ENCODE data around the gene PRG2. TPM values are rescaled to one million over a fixed set of nuclear protein-coding genes. Genes with fewer than 3 reads are reported as not detected.

PRG2 gene
- total RNA-seq, 1 donor: not detected

DNA sequence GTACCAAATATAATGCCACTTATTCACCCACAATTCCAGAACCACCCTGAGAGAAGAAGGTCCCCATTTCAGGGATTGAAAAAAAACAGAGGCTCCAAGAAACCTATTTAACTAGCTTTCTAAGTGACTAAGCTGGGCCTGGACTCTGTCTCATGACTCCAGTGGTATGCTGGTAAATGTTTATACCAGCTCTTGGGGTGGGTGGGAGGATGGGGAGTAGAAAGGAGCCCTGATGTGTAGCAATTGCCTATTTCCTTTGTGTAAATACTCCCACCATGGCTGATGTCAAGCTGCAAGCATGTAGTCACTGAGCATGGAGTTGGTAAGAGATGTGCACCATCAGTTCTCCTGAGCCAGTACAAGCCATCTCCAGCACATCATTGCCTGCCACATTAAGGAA lies 12.3 kb downstream of the PRG2 start:
- DNase-seq (ENCODE audit: low read depth): no peak
- H3K4me3 ChIP-seq (ENCODE audit: low read depth, low read length): no peak overlapping the region
- TF ChIP-seq, protein P1, sequence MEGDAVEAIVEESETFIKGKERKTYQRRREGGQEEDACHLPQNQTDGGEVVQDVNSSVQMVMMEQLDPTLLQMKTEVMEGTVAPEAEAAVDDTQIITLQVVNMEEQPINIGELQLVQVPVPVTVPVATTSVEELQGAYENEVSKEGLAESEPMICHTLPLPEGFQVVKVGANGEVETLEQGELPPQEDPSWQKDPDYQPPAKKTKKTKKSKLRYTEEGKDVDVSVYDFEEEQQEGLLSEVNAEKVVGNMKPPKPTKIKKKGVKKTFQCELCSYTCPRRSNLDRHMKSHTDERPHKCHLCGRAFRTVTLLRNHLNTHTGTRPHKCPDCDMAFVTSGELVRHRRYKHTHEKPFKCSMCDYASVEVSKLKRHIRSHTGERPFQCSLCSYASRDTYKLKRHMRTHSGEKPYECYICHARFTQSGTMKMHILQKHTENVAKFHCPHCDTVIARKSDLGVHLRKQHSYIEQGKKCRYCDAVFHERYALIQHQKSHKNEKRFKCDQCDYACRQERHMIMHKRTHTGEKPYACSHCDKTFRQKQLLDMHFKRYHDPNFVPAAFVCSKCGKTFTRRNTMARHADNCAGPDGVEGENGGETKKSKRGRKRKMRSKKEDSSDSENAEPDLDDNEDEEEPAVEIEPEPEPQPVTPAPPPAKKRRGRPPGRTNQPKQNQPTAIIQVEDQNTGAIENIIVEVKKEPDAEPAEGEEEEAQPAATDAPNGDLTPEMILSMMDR (IDR thresholded peaks at IDR 0.05; ENCODE audit: insufficient read depth, low read length): no peak

DNA sequence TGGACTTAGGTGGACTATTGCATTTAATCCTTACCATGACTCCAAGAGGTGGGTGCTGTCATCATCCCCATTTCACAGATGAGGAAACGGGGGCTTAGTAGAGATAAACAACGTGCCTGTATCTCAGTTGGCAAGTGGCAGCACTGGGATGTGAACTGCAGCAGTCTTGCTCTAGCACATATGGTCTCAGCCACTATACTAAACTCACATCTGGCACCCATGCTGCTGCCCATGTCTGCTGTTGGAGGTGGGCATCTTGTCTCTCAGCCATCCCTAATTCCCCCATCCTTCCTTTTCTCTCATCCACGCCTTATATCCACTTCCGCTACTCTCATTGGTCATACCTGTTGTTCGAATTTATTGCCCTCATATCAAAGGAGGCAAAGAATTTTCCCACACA lies 13.3 kb downstream of the PRG2 start:
- H3K4me3 ChIP-seq (ENCODE audit: low read depth, low read length): no peak overlapping the region
- TF ChIP-seq, protein P1 (IDR thresholded peaks at IDR 0.05; ENCODE audit: insufficient read depth, low read length): no peak
- DNase-seq (ENCODE audit: low read depth): no peak

DNA sequence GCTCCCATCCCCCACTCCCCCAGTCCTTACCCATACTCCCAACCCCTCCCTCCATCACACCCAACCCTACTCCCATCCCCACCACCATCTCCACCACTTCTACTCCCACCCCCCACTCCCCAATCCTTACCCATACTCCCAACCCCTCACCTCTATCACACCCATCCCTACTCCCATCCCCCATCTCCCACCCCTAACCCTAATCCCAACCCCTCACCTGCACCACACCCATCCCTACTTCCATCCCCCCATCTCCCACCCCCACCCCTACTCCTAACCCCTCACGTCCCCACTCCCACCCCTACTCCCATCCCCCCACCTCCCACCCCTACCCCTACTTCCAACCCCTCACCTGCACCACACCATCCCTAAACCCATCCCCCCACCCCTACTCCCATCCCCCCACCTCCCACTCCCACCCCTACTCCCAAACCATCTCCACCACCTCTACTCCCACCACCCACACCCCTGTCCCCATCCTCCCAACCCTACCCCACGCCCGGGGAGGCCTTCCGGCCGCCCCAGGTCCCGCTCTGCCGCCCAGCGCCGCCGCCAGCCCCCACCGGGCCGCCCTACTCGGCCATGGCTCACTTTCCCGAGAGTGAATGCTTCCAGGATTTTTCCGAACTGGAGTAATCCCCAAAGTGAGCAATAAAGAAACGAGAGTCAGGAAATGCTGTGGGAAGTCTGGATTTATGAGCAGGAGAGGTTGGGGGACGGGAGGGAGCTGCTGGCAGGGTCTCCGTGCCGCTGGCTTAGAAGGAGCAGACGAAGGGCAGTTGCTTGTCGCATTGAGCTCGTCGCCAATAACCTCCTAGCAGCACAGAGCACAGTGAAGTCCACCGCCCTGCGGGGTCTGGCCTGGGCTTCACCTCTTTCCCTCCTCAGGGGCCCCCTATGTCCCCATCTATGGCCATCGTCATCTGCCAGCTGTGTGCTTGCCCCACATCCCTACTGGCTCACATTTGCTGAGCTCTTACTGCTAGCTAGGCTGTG lies 14.1 kb downstream of the PRG2 start:
- DNase-seq (ENCODE audit: low read depth): no peak
- TF ChIP-seq, protein P1 (IDR thresholded peaks at IDR 0.05; ENCODE audit: insufficient read depth, low read length): no peak

DNA sequence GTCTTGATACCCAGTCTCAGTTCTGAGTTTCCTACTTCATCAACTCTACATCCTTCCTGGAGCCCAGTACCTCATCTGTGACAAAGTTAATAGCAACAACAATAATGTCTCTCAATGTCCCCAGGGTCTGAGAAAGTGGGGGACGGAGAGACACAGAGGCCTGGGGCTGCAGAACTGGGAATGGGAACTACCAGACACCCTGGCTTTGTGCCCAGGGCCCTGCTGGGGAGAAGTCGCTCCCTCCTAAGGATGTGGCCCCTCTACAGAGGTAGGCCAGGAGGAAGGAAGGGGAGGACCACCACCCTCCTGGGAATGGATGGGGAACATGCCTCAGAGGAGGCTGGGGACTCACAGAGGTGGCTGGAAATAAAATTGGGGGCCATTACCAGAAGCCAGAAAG lies 15.0 kb downstream of the PRG2 start:
- DNase-seq (ENCODE audit: low read depth): no peak
- H3K4me3 ChIP-seq (ENCODE audit: low read depth, low read length): no peak overlapping the region
- TF ChIP-seq, protein P1 (IDR thresholded peaks at IDR 0.05; ENCODE audit: insufficient read depth, low read length): no peak

More for the DNA sequence above, 14.1 kb downstream of the PRG2 start:
- no peak overlapping the region for H3K4me3 ChIP-seq (ENCODE audit: low read depth, low read length)

DNA sequence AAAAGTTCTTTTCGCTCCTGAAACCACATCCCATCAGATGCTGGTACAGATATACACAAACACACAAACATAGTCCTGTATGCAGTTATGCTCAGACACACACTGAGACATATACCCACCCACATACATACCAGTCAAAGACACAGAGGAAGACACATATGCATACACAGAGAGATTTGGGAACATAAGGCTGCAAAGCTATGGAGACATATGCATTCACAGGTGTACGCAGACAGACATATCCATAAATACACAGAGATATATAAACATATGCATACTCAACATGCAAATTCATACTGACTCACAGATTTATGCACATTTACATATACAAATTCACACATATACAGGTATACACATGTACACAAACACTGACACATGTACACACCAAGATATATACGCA lies 15.5 kb downstream of the PRG2 start:
- no peak for DNase-seq (ENCODE audit: low read depth)
- H3K4me3 ChIP-seq (ENCODE audit: low read depth, low read length): no peak overlapping the region
- TF ChIP-seq, protein P1 (IDR thresholded peaks at IDR 0.05; ENCODE audit: insufficient read depth, low read length): no peak

DNA sequence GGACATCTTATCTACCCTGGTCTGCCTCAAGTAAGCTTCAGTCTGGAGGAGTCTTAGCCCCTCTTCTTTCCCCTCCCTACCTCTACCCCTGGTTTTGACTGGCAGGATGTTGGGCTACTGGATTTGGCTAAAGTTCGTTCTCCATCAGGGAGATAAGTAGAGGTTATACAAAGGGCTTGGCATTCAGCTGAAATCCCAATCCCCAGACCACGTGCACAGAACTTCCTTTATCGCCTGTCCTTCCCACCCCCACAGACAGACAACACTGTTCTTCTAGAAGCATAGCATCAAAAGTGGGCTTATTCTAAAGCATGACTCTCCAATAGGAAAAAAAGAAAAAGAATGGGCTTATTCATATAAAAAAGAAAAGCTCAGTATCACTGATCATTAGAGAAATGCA lies 17.3 kb downstream of the PRG2 start:
- no peak overlapping the region for H3K4me3 ChIP-seq (ENCODE audit: low read depth, low read length)
- TF ChIP-seq, protein P1 (IDR thresholded peaks at IDR 0.05; ENCODE audit: insufficient read depth, low read length): no peak
- DNase-seq (ENCODE audit: low read depth): peak; percentile 10

Measured in fibroblast of the aortic adventitia (primary cell).